Bronchial epithelial cell (primary cell): ENCODE measurements around the gene SLC24A3. TPM values are rescaled to one million over a fixed set of nuclear protein-coding genes. Genes with fewer than 3 reads are reported as not detected.

Experiments
- DNase-seq: peaks from one replicate; pipeline ENCODE4 v3.0.0-alpha.2; 2010; ENCODE audit warnings: low read depth
- FAIRE-seq: peaks from 2 replicates; lab custom pipeline; 2011; peaks lifted over from hg19 to GRCh38; lab: Jason Lieb, UNC
- H3K27me3 ChIP-seq: 2 replicates; pipeline ENCODE4 v1.5.1; 2011; ENCODE audit warnings: low read length; ENCODE audit not compliant: control insufficient read depth, insufficient read depth
- H3K36me3 ChIP-seq: 2 replicates; pipeline ENCODE4 v1.5.1; 2011; ENCODE audit warnings: low read length; ENCODE audit not compliant: control insufficient read depth, insufficient read depth
- H3K4me3 ChIP-seq: 2 replicates; pipeline ENCODE4 v1.5.1; 2011; ENCODE audit warnings: mild to moderate bottlenecking, low read depth, low read length, control low read depth
- total RNA-seq: library from RNA; depleted of rRNA; stranded (reverse); fragments of >200 nt; gene quantifications from 2 replicates; pipeline ENCODE4 v1.2.1, GENCODE V29; 2014
- TF ChIP-seq, protein P1 (sequence below): IDR thresholded peaks from 2 replicates; pipeline ENCODE4 v1.5.1; 2011; ENCODE audit warnings: mild to moderate bottlenecking, moderate library complexity, low read length, control low read depth, inconsistent platforms; ENCODE audit not compliant: insufficient read depth, severe bottlenecking

The SLC24A3 gene
- total RNA-seq, 1 donor from 2014 or later, result under 0.01 TPM

DNA sequence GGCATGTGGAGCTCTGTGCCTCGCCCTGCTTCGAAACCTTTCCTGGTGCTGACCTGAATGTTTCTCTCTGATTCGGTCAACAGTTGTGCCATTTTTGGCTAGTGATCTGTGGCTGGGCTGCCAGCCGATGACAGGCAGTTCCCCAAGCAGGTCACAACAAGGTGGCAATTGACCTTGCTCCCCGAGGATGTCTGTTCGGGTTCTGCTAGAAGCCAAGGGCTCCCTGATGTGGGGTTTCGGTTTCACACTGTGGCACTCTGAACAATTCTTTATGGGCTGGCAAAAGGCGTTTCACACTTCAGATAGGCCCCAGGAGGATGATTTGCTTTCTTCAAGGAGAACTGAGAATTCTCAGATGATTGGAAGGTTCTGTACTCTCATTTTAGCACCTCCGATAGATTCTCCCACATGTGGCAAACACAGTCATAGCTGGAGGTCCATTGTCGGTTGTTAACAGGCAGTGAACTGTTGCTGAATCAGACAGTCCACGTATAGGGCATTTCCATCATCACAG, 135.6 kb downstream of the SLC24A3 start:
- Histone ChIP-seq H3K4me3 (no peak overlapping the region), H3K27me3 (no peaks in the 10 kb centered on the region), H3K36me3 (no peaks in the 10 kb centered on the region)
- DNase-seq, result no peak
- TF ChIP-seq, protein P1, sequence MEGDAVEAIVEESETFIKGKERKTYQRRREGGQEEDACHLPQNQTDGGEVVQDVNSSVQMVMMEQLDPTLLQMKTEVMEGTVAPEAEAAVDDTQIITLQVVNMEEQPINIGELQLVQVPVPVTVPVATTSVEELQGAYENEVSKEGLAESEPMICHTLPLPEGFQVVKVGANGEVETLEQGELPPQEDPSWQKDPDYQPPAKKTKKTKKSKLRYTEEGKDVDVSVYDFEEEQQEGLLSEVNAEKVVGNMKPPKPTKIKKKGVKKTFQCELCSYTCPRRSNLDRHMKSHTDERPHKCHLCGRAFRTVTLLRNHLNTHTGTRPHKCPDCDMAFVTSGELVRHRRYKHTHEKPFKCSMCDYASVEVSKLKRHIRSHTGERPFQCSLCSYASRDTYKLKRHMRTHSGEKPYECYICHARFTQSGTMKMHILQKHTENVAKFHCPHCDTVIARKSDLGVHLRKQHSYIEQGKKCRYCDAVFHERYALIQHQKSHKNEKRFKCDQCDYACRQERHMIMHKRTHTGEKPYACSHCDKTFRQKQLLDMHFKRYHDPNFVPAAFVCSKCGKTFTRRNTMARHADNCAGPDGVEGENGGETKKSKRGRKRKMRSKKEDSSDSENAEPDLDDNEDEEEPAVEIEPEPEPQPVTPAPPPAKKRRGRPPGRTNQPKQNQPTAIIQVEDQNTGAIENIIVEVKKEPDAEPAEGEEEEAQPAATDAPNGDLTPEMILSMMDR, result no peak
- no peak for FAIRE-seq

DNA sequence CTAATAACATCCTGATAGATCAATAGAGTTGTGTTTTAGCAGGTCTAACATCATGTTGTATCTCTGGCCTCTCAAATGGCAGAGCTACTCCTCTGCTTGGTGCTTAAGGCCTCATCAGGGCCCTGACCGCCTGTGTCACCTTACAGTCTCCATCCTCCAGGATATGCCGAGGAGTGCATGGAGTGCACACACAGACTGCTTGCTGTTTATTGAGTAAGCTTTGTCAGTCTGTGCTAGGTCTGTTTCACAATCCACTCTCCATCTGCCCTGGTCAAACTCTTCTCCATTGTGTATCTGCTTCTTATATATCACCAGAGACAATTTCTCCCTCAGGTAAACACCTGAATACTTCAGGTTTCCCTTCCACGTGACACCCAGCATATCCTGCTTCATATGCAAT, 136.1 kb downstream of the SLC24A3 start:
- no peak for FAIRE-seq
- H3K4me3 ChIP-seq, result no peak overlapping the region

DNA sequence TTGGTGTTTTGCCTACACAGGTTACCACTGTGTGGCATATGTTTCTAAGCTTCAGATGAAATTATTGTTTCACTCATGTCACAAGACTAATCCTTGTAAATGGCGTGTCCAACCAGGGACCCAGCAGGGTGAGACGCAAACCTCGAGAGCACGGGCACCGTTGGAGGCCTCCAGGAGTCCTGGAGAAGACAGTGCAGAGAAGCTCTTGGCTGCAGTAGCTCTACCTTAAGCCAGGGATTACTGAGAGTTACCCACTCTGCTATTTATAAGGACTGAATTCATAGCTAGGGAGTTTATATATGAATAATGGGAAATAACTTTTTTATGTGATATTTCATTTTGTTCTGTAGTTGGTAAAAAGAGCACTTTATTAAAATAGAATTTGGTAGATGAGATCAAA, 137.4 kb downstream of the SLC24A3 start:
- no peak for FAIRE-seq
- H3K27me3 ChIP-seq, result no peaks in the 10 kb centered on the region

More for the DNA sequence above, 136.1 kb downstream of the SLC24A3 start:
- TF ChIP-seq, protein P1, result no peak
- DNase-seq, result no peak
- Histone ChIP-seq H3K36me3 (no peaks in the 10 kb centered on the region), H3K27me3 (no peaks in the 10 kb centered on the region)

GRCh38 chr20:19351542-19351941, 139.1 kb downstream of the SLC24A3 start:
- Histone ChIP-seq H3K36me3 (no peaks in the 10 kb centered on the region), H3K4me3 (no peak overlapping the region), H3K27me3 (no peaks in the 10 kb centered on the region)
- no peak for DNase-seq
- TF ChIP-seq, protein P1, result no peak
- no peak for FAIRE-seq

More for the DNA sequence above, 137.4 kb downstream of the SLC24A3 start:
- H3K36me3 ChIP-seq, result no peaks in the 10 kb centered on the region
- H3K4me3 ChIP-seq, result no peak overlapping the region
- TF ChIP-seq, protein P1, result no peak
- no peak for DNase-seq

DNA sequence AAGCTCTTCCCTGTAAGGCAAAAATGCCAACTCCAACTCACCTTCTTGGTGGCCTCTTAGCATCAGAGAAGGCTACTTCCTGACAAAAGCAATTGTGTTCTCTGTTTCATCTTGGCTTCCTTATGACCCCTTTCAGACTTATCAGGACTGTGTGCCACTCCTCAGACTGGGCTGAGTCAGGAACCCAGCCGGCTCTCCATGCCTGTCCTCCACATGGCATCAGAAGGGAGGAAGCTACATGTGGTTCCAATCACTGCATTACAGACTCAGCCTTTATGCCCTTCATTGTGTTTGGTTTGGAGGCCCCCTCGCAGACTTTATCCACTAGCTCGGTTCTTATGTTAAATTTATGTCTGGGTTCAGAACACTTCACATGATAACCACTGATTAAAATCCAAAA, 142.5 kb downstream of the SLC24A3 start:
- FAIRE-seq (no peak), DNase-seq (no peak)
- Histone ChIP-seq H3K4me3 (no peak overlapping the region), H3K36me3 (no peaks in the 10 kb centered on the region), H3K27me3 (no peaks in the 10 kb centered on the region)
- TF ChIP-seq, protein P1, result no peak

GRCh38 chr20:19361790-19362189, 149.3 kb downstream of the SLC24A3 start:
- H3K4me3 ChIP-seq, result no peak overlapping the region
- FAIRE-seq (no peak), DNase-seq (no peak)
- no peaks in the 10 kb centered on the region for H3K27me3 ChIP-seq
- H3K36me3 ChIP-seq, result no peaks in the 10 kb centered on the region
- TF ChIP-seq, protein P1, result no peak
